SK-N-SH (cell line): ENCODE results near the gene TFEB. TPM values are rescaled to one million over a fixed set of nuclear protein-coding genes. Genes with fewer than 3 reads are reported as not detected.

Experiments
- CTCF ChIA-PET: fragments of 300-600, 350-600 bp; formaldehyde crosslinking; extraction: SDS; loops from one replicate; lab custom pipeline; 2021; lab: Yijun Ruan, JAX
- POLR2A ChIA-PET: fragments of 350-600 bp; sonication (Branson Sonifier 250); formaldehyde crosslinking; extraction: SDS; loops from one replicate; lab custom pipeline; 2020; ENCODE audit warnings: antibody characterized with exemption, inconsistent platforms; lab: Yijun Ruan, JAX
- DNase-seq: peaks from one replicate; pipeline ENCODE4 v3.0.0; 2012
- H2AFZ ChIP-seq: fragments of 200-600 bp; sonication (generic); 2 replicates; pipeline ENCODE4 v1.8.1; 2016; ENCODE audit warnings: antibody characterized with exemption, mild to moderate bottlenecking, low read depth
- H3F3A ChIP-seq: fragments of 200-600 bp; sonication (generic); replicated peaks from 2 replicates; pipeline ENCODE3; 2016; ENCODE audit warnings: antibody characterized with exemption, mild to moderate bottlenecking; ENCODE audit not compliant: insufficient read depth
- H3K27ac ChIP-seq, 2 experiments: fragments of 200-500 bp in 1 of 2; fragments of 200-600 bp in 1 of 2; sonication (Bioruptor generic) in 1 of 2; sonication (generic), shearing (Covaris generic) in 1 of 2; 2 replicates each; pipeline versions ENCODE4 v1.5.1 to v1.6.1; 2014 to 2016; ENCODE audit warnings: low read depth in 2 of 2, inconsistent platforms in 1 of 2, low read length in 1 of 2, mild to moderate bottlenecking in 1 of 2, mixed read lengths in 1 of 2
- H3K27me3 ChIP-seq: fragments of 200-600 bp; sonication (generic), shearing (Covaris generic); 2 replicates; pipeline ENCODE4 v1.6.1; 2016; ENCODE audit warnings: mixed run types; ENCODE audit not compliant: insufficient read depth
- H3K36me3 ChIP-seq, 2 experiments: fragments of 200-500 bp in 1 of 2; fragments of 200-600 bp in 1 of 2; sonication (Bioruptor generic) in 1 of 2; sonication (generic) in 1 of 2; replicated peaks in 1 of 2; 2 replicates each; pipeline versions ENCODE3 to v1.5.1; 2014 to 2016; ENCODE audit warnings: low read length in 1 of 2, mild to moderate bottlenecking in 1 of 2; ENCODE audit not compliant: insufficient read depth in 2 of 2, control insufficient read depth in 1 of 2
- H3K4me1 ChIP-seq, 2 experiments: fragments of 200-500 bp in 1 of 2; fragments of 200-600 bp in 1 of 2; sonication (Bioruptor generic) in 1 of 2; sonication (generic), shearing (Covaris generic) in 1 of 2; 2 replicates each; pipeline versions ENCODE4 v1.5.1 to v1.6.1; 2014 to 2016; ENCODE audit warnings: low read depth in 1 of 2, low read length in 1 of 2, mixed run types in 1 of 2; ENCODE audit not compliant: insufficient read depth in 2 of 2, control insufficient read depth in 1 of 2
- H3K4me2 ChIP-seq: fragments of 200-600 bp; sonication (generic), shearing (Covaris generic); 2 replicates; pipeline ENCODE4 v1.6.1; 2017; ENCODE audit warnings: mixed run types
- H3K4me3 ChIP-seq, 2 experiments: fragments of 200-500 bp in 1 of 2; fragments of 200-600 bp in 1 of 2; sonication (Bioruptor generic) in 1 of 2; sonication (generic), shearing (Covaris generic) in 1 of 2; 2 replicates each; pipeline versions ENCODE4 v1.5.1 to v1.8.1; 2014 to 2016; ENCODE audit warnings: low read depth in 2 of 2, inconsistent platforms in 1 of 2, low read length in 1 of 2, mild to moderate bottlenecking in 1 of 2, mixed read lengths in 1 of 2, moderate library complexity in 1 of 2
- H3K79me2 ChIP-seq: fragments of 200-600 bp; sonication (generic); 2 replicates; pipeline ENCODE4 v1.8.1; 2017; ENCODE audit warnings: mild to moderate bottlenecking; ENCODE audit not compliant: insufficient read depth
- H3K9ac ChIP-seq: fragments of 200-600 bp; sonication (generic); 2 replicates; pipeline ENCODE4 v1.6.1; 2017; ENCODE audit warnings: mixed run types
- H3K9me2 ChIP-seq: fragments of 200-600 bp; sonication (generic); 2 replicates; pipeline ENCODE4 v1.6.1; 2017; ENCODE audit warnings: mixed run types
- H3K9me3 ChIP-seq: fragments of 200-600 bp; sonication (generic); 2 replicates; pipeline ENCODE4 v1.6.1; 2017; ENCODE audit warnings: mixed run types, mild to moderate bottlenecking, moderate library complexity
- H4K20me1 ChIP-seq: fragments of 200-600 bp; sonication (generic); 2 replicates; pipeline ENCODE4 v1.6.1; 2017; ENCODE audit warnings: mild to moderate bottlenecking, mixed run types; ENCODE audit not compliant: insufficient read depth
- CTCF ChIP-seq: fragments of 200-600 bp; sonication (generic); IDR thresholded peaks from 2 replicates; pipeline ENCODE4 v1.6.1; 2017; ENCODE audit warnings: antibody characterized with exemption, mild to moderate bottlenecking, moderate library complexity
- FOXJ3 ChIP-seq: sonication (generic); formaldehyde crosslinking; IDR thresholded peaks from 2 replicates; pipeline ENCODE4 v1.5.1; 2020; ENCODE audit warnings: mild to moderate bottlenecking, missing genetic modification reagents
- GATA2 ChIP-seq: sonication (generic); formaldehyde crosslinking; IDR thresholded peaks from 2 replicates; pipeline ENCODE4 v1.5.0; 2020; ENCODE audit warnings: mild to moderate bottlenecking, missing genetic modification reagents
- MEF2A ChIP-seq: IDR thresholded peaks from 2 replicates; pipeline ENCODE4 v1.4.0; 2012; ENCODE audit warnings: low read depth, borderline replicate concordance
- PBX3 ChIP-seq: IDR thresholded peaks from 2 replicates; pipeline ENCODE4; 2012
- REST ChIP-seq: IDR thresholded peaks from 2 replicates; pipeline ENCODE4 v1.6.1; 2012; ENCODE audit warnings: mild to moderate bottlenecking, low read depth, low read length, moderate library complexity
- TAF1 ChIP-seq: IDR thresholded peaks from 2 replicates; pipeline ENCODE4 v1.6.1; 2012; ENCODE audit warnings: low read depth, mild to moderate bottlenecking, low read length, moderate library complexity, borderline replicate concordance
- TEAD4 ChIP-seq: IDR thresholded peaks from 2 replicates; pipeline ENCODE4 v1.4.0; 2012; ENCODE audit warnings: mild to moderate bottlenecking, borderline replicate concordance; ENCODE audit not compliant: insufficient read depth
- YY1 ChIP-seq: IDR thresholded peaks from 2 replicates; pipeline ENCODE4 v1.4.0; 2012; ENCODE audit warnings: low read depth, mild to moderate bottlenecking
- WGBS: methylation state at CpG from one replicate; pipeline ENCODE4 v1.1.6; 2017; ENCODE audit warnings: low lambda C conversion rate; 5-methylcytosine and 5-hydroxymethylcytosine counted together
- polyA plus RNA-seq, 3 experiments: library from polyadenylated mRNA; depleted of rRNA; stranded (reverse); fragments of >200 nt; gene quantifications; 2 replicates each; pipeline ENCODE4 v1.2.3, GENCODE V29; 2012
- TF ChIP-seq, protein P1 (sequence below): IDR thresholded peaks from 2 replicates; pipeline ENCODE4 v1.4.0; 2012; ENCODE audit warnings: low read depth

Gene TFEB
- polyA plus RNA-seq, 1 of the 3 experiments (the other 2 are of a cell fraction): 6.2 TPM

GRCh38 chr6:41748102-41748477 lies 12.7 kb upstream of the TFEB start:
- no peak for DNase-seq
- Histone ChIP-seq H2AFZ (no peak overlapping the region), H3K27me3 (no peaks in the 10 kb centered on the region), H3K4me2 (no peak overlapping the region), H4K20me1 (no peaks in the 10 kb centered on the region), H3K4me1 (peaks cover 0 to 5% of the 10 kb centered on the region in 2 experiments; a peak in 1 of 4 replicates), H3F3A (no peaks in the 10 kb centered on the region), H3K9ac (no peak overlapping the region), H3K4me3 (no peak overlapping the region), H3K9me2 (no peaks in the 10 kb centered on the region), H3K9me3 (no peaks in the 10 kb centered on the region), H3K79me2 (no peaks in the 10 kb centered on the region), H3K27ac (no peak overlapping the region), H3K36me3 (no peaks in the 10 kb centered on the region)
- CTCF ChIA-PET: interaction anchor here (1.3 to 2.0 kb wide), 5 partner anchors 9 to 39 kb away, joined by 3 to 9 read pairs (median 5); partner anchors contain the start of genes TFEB and TOMM6
- POLR2A ChIA-PET: interaction anchor here (0.9 kb wide), 1 partner anchor 11 kb away, joined by 3 read pairs; no protein-coding TSS in a partner anchor
- TF ChIP-seq TEAD4 (no peak), PBX3 (no peak), GATA2 (CRISPR knock-in tag) (no peak), TAF1 (no peak), MEF2A (no peak), REST (no peak), FOXJ3 (CRISPR knock-in tag) (no peak), CTCF (no peak), YY1 (no peak)
- TF ChIP-seq, protein P1, sequence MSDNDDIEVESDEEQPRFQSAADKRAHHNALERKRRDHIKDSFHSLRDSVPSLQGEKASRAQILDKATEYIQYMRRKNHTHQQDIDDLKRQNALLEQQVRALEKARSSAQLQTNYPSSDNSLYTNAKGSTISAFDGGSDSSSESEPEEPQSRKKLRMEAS: no peak
- WGBS: 92% methylated on average over 6 of the region's 6 CpGs
